Iris pigment epithelial cell (primary cell): ENCODE data around the gene KLHL11.
"Not testable (repeated sequence)": the region's sequence is repeated elsewhere in the genome, so short reads cannot be mapped to it uniquely, and the experiment has no call there.

Experiments
- DNase-seq: peaks from one replicate; pipeline ENCODE4 v3.0.0-alpha.2; 2011; ENCODE audit warnings: low read depth

KLHL11 gene

GRCh38 chr17:41885733-41886132 is 20.5 kb upstream of the KLHL11 start:
- DNase-seq: no peak

DNA sequence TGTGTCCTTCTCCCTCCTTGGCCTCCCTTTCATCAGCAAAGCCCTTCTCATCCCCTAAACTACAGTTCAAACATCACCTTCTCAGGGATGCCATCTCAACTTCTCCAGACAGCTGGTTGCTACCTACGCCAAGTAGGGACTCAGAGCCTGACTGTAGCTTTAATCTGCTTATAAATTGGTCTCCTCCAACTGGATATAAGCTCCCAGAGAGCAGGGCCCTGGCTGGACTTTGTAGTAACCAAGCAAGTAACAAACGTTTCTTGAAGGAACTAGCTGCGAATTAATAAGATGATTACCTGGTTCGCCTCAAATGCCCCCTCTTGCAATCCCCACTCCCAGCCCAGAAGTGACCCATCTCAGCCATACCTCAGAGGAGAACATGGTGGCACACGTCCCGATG is 17.5 kb upstream of the KLHL11 start:
- DNase-seq: no peak

- DNase-seq: no peak
These were observed 14.9 kb upstream of the KLHL11 start for GRCh38 chr17:41880130-41880529.

- not testable (repeated sequence) for DNase-seq
These were observed 9.1 kb upstream of the KLHL11 start for GRCh38 chr17:41874293-41874670.

- DNase-seq: no peak
These were observed 8.5 kb upstream of the KLHL11 start for GRCh38 chr17:41873559-41874292.

DNA sequence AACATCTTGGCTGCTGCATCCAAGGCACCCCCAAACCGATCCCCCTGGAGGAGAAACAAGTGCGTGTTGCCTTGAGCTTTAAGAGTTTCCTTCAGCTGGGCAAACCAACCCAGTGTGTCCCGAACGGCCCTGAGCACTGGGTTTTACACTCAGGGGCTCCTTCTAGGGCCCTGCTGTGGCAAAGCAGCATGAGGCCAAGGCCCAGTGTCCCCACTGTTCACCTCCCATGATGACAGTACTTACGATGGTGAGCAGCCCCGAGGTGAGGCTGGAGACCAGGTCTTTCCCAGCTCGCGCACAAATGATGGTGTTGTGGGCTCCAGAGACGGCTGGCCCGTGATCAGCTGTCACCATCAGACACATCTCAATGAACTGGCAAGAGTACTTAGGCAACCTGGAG is 6.6 kb upstream of the KLHL11 start:
- no peak for DNase-seq

DNA sequence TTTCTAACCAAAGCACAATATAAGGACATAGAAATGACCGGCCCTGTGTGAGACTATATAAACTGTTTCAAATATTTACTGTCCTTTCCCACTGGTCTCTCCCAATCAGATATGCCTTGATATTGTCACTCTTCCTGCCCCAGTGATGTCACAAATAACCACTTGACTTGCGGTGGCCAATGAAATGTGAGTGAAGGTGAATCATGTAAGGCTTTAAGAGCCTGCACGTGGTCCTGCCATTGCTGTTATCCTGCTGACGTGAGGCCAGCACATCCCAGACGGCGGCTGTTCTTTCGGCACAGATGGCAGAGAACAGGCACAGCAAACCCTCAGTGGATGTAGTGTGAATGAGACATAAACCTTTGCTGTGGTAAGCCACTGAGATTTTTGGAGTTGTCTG is 5.4 kb upstream of the KLHL11 start:
- no peak for DNase-seq

GRCh38 chr17:41870097-41870496 is 4.9 kb upstream of the KLHL11 start:
- DNase-seq: no peak

- no peak for DNase-seq
These were observed 4.2 kb upstream of the KLHL11 start for GRCh38 chr17:41869426-41869825.

DNA sequence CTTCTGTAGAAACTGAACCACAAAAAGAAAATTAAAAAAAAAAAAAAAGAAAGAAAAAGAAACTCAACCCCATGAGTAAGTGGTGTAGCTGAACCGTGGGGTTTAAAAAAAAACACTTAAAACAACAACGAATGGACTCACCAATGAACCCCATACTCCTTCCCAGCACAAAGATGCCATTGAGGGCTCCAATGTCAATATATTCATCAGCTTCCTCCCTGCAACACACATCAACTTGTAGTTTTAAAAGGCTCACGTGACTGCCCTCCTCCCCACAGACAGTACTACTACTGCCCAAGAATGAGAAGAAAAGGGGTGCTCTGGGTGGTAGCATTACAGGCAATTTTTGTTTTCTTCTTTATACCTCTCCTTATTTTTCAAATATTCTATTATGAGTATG is 3.3 kb upstream of the KLHL11 start:
- no peak for DNase-seq

- DNase-seq: no peak
These were observed 322 bp upstream of the KLHL11 start for GRCh38 chr17:41865596-41865893.

DNA sequence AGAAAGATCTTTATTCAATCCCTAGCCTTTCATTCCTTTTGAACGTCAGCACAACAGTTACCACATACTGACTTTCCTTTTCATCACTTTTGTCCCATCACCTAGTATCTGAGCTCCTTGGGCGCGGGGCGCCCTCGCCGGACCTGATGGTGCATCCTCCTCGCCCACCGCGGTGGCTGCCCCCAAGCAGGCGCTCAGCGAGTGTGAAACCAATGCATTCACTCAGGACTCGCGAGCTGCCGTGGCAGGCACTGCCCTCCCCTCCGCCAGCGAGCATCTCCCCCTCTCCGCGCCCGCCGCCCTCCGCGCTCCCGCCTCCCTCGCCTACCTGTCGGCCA is 756 bp downstream of the KLHL11 start:
- peak; percentile 17 for DNase-seq

- no peak for DNase-seq
These were observed 2.0 kb downstream of the KLHL11 start for GRCh38 chr17:41863074-41863848.

DNA sequence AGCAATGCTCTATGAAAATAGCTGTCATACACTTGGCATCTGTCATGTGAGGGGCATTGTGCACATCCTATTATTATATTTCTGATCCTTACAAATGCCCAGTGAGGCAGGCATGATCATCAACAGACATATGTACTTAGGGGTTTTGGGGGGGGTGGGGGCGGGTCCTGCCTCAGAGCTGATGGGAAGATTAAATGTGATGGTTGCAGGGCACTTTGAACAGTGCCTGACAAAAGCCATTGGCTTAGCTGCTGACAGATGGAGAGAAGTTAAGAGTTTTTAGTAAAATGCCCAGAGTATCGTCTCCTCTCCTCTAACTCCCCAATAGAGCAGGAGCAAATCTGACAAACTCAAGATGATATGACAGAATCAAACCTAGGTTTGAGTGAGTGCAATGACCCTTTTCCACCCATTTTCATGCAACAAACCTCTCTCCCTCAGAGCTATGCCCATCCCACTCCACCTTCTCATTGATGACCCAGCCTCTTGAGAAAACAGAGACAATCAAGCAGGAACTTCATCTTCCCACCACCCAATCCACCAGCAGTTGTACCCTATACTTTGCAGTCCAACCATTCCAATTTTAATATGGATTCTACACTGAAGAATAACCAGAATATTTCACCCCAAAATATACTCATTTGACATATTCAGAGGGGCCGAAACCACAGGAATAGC is 4.8 kb downstream of the KLHL11 start:
- DNase-seq: no peak

GRCh38 chr17:41851382-41851781 is 13.8 kb downstream of the KLHL11 start:
- DNase-seq: not testable (repeated sequence)

DNA sequence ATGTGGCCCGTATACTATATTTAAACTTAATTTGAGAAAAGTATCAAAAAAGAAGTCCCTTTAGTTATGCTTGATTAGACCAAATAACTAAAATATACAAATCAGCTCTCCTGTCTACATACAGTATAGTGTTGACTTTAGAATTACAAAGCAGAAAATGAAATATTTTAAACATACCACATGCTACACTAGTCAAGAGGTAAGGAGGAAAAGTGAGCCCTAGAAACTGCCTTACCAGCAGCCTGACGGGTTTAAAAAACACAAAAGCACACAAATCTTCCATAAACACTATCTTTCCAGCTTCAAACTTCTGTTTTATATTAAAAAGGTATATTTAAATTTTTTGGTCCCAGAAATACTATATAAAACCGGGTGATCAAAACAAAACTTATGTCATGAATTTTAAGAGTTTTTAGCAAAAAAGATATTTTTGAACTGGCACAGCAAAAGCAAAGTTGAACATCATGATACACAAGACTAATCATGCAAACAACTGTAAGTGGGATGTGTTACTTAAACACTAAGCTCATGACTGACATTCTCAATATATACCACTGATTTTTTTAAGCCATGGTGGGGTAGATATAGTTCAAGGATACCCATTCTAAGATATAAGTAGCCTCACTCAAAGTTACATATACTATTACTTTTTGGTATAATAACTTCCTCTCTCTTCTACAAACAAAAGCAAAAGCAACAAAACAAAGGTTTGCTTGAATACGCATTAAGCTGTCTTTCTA is 15.8 kb downstream of the KLHL11 start:
- DNase-seq: no peak

DNA sequence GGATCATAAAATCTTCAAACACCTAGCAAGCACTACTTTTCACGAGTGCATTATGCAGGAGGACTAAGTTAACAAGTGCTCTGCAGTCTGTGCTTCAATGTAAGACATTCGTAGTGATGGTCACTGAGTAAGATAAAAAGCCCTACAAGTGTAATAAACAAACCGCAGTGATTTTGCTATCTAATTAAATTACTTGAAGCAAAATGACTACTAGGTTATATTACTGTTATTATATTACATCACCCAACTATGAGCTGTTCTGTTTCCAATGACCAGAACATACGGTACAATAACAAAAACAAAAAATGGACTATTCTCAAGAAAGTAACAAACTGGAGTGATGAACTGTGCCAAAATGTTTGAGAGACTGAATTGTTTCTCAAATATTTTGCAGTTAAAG is 16.4 kb downstream of the KLHL11 start:
- peak; percentile 28 for DNase-seq

- DNase-seq: no peak
These were observed 20.3 kb downstream of the KLHL11 start for GRCh38 chr17:41844971-41845370.

DNA sequence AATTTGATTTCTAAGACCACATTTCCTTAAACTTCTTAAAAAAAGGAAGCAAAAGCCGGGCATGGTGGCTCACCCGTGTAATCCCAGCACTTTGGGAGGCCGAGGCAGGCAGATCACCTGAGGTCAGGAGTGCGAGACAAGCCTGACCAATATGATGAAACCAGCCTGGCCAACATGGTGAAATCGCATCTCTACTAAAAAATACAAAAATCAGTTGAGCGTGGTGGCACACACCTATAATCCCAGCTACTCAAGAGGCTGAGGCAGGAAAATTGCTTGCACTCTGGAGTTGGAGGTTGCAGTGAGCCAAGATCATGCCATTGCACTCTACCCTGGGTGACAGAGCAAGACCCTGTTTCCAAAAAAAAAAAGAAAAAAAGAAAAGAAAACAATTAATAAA is 24.4 kb downstream of the KLHL11 start:
- not testable (repeated sequence) for DNase-seq

GRCh38 chr17:41839448-41839847 is 25.8 kb downstream of the KLHL11 start:
- DNase-seq: not testable (repeated sequence)

DNA sequence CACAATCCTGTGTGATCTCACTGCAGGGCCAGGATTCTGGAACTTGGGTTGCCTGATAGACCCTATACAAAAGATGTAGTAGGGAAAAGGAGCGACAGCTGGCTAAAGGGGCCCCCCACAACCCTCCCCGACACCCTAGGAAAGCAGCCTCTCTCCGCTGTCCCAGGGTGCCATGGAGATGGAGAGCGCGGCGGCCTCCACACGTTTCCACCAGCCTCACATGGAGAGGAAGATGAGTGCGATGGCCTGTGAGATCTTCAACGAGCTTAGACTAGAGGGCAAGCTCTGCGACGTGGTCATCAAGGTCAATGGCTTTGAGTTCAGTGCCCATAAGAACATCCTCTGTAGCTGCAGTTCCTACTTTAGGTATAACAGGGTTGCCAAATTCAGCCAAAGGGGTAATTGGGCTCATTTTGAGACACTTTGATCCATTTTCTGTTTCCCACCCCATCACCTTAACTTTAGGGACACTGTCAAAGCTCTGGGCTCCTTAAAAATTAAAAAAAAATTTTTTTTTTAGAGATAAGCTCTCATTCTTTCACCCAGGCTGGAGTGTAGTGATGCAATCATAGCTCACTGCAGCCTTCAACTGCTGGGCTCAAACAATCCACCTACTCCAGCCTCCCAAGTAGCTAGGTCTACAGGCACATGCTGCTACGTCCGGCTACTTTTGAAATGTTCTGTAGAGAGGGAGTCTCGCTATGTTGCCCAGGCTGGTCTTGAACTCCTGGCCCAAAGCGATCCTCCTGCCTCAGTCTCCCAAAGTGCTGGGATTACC is 27.3 kb downstream of the KLHL11 start, which contains the start of gene KLHL10:
Gene KLHL10, plus strand, starts transcription at position 65 of the 778 bp plus-strand sequence. Its CDS starts 108 bp downstream, at position 173.
- no peak for DNase-seq
